HG03469 (cell line): ENCODE results near the gene EFL1.

Experiments
- ATAC-seq: cut with Tn5 transposase; IDR thresholded peaks from one replicate; pipeline ENCODE4 v1.9.1; 2021; ENCODE audit warnings: mild to moderate bottlenecking, moderate library complexity, moderate number of reproducible peaks; ENCODE audit not compliant: unreplicated experiment

Gene EFL1

GRCh38 chr15:82086243-82086995 lies 176.1 kb downstream of the EFL1 start:
- ATAC-seq = no peak

GRCh38 chr15:82081914-82082762 lies 180.4 kb downstream of the EFL1 start:
- no peak for ATAC-seq

GRCh38 chr15:82080774-82081173 lies 181.8 kb downstream of the EFL1 start:
- ATAC-seq = no peak
